ENCODE data around the gene METTL13.

Gene METTL13

DNA sequence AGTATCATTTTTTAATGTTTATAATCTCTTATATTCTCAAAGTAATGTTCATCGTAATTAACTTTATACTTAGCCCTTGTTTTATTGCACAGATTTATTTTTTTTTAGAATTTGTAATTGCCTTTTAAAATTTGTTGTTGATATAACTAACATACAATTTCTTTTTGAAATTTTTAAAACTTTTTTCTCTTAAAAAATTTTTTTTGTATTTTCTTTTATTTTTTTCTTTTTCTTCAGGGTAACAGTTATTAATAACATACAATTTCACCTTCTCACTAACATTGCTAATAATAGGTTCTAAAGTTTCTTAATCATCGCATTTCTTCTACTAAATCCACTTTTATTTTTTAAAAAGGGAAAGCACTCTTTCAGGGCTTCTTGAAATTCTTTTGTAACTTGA lies 28.3 kb upstream of the METTL13 start:
- in situ Hi-C loops (cut with MboI; ENCODE audit: low sequenced_read_pairs) = no loop called here
- Histone ChIP-seq H3K27me3 (ENCODE audit: low read depth) (no peaks in the 10 kb centered on the region), H3K4me3 (no peak overlapping the region), H3K9me3 (no peaks in the 10 kb centered on the region), H3K4me1 (peaks cover 16% of the 10 kb centered on the region), H3K36me3 (replicated peaks) (no peaks in the 10 kb centered on the region)
- no peak for DNase-seq (ENCODE audit: low spot score in 2 of 2)

DNA sequence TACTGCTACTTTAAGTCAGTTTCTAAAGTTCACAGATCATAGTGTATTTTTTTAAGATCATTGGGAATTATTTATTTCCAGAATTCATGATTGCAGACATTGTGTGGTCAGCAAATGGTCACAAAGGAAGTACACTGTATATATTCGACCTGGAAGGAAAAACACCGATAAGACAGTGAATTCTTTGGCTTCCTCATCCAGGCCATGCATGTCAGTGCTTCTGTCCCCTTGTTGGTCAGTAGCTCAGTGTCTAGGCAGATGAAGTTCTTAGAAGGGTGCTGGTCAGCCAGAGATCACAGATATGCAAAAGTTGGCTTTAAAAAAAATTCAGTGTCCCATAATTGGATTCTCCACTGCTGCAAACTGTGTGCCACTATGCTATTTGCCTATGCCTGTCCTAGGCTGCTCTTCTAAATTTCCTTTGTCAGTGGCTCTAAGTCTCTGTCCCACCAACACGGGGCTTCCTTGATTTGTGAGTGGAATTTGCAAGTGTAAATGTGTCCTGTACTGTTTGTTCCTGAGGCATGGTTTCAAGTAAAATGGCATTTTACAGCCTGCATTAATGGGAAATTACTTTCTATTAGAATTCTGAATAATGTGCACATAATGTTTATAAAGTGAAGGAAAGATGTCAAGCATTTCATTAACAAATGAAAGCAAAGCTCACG lies 27.6 kb upstream of the METTL13 start:
- DNase-seq (ENCODE audit: low spot score in 2 of 2) = peak; percentile 55 to 85
- Histone ChIP-seq H3K4me1 (peaks cover 16% of the 10 kb centered on the region), H3K9me3 (no peaks in the 10 kb centered on the region), H3K27me3 (ENCODE audit: low read depth) (no peaks in the 10 kb centered on the region), H3K4me3 (no peak overlapping the region), H3K36me3 (replicated peaks) (no peaks in the 10 kb centered on the region)
- in situ Hi-C loops (cut with MboI; ENCODE audit: low sequenced_read_pairs) = no loop called here

DNA sequence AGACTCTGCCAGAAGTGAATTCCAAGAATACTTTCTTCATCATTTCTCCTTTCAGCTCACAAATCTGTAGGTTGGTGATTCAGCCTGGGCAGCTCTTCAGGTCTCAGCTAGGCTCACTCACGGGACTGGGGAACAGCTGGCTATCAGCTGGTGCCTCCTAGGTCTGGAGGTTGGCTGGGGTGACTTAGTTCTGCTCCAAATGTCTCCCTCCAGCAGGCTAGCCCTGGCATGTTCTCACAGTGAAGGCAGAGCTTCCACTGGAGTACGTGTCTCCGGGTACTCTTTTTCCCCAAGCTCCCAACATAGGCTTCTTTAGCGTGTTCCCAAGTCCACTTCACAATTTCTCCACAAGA lies 27.1 kb upstream of the METTL13 start:
- in situ Hi-C loops (cut with MboI; ENCODE audit: low sequenced_read_pairs) = no loop called here
- no peaks in the 10 kb centered on the region for H3K27me3 ChIP-seq (ENCODE audit: low read depth)
- H3K4me3 ChIP-seq = no peak overlapping the region
- no peaks in the 10 kb centered on the region for H3K9me3 ChIP-seq
- peaks cover 16% of the 10 kb centered on the region for H3K4me1 ChIP-seq
- H3K36me3 ChIP-seq (replicated peaks) = no peaks in the 10 kb centered on the region
- peak in 1 of 2 experiments; percentile 74 for DNase-seq (ENCODE audit: low spot score in 2 of 2)

DNA sequence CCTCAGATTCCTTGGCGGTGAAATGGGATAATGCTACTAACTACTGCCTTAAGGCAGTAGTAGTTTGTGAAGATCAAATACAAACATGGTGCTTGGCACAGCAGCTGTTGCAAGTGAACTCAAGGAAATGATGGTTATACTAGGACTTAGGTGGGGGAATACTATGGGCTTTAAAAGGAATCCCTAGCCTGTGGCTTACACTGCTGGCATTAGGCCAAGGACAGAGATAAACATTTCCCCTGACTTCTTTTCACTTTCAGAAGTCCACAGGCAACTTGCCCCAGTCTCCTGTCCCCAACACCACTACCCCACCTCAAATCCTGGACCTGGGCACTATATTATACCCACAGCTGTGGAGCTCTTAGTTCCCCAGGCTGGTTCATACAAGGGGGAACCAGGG lies 26.5 kb upstream of the METTL13 start:
- Histone ChIP-seq H3K36me3 (replicated peaks) (no peaks in the 10 kb centered on the region), H3K4me1 (peaks cover 16% of the 10 kb centered on the region), H3K4me3 (no peak overlapping the region), H3K9me3 (no peaks in the 10 kb centered on the region), H3K27me3 (ENCODE audit: low read depth) (no peaks in the 10 kb centered on the region)
- in situ Hi-C loops (cut with MboI; ENCODE audit: low sequenced_read_pairs) = no loop called here
- no peak for DNase-seq (ENCODE audit: low spot score in 2 of 2)

DNA sequence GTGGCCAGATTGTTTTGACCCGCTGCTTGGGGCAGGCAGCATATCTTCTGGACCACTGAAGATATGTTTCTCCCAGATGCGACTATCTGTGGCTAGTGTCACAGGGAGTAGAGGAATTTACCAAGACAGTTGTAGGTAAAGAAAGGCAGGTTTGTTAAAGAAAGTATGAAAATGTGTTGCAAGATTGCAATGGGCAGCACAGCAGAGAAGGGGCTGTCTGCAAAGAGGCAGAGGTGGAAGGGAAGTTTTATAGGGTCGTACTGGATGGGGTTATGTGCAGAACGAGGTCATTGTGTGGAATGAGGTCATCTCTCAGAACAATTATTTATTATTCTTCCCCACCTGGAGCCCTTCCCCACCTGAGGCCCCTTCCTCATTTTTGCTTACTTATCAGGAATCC lies 24.6 kb upstream of the METTL13 start:
- no peak for DNase-seq (ENCODE audit: low spot score in 2 of 2)
- H3K36me3 ChIP-seq (replicated peaks) = no peaks in the 10 kb centered on the region
- no peaks in the 10 kb centered on the region for H3K27me3 ChIP-seq (ENCODE audit: low read depth)
- in situ Hi-C loops (cut with MboI; ENCODE audit: low sequenced_read_pairs) = no loop called here
- peaks cover 19% of the 10 kb centered on the region for H3K4me1 ChIP-seq
- H3K9me3 ChIP-seq = no peaks in the 10 kb centered on the region
- no peak overlapping the region for H3K4me3 ChIP-seq

DNA sequence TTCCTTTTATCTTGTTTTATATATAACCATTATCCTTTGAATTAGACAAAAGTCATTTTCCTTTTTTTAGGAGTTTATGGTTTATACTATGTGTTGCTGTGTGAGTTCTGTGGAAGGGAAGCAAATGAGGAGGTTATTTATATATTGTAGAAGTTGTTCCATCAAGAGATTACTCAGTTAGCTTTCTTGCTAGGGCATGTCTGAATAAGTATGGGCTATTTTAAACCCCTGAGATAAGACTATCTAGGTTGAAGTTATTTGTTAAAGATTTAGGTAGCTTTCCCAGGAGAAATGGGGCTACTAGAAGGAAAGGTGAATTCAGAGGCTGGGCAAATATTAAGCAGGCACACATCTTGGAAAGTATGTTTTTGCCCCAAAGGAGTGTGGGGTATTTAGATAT lies 23.4 kb upstream of the METTL13 start:
- DNase-seq (ENCODE audit: low spot score in 2 of 2) = no peak
- no peaks in the 10 kb centered on the region for H3K36me3 ChIP-seq (replicated peaks)
- in situ Hi-C loops (cut with MboI; ENCODE audit: low sequenced_read_pairs) = no loop called here
- no peak overlapping the region for H3K4me3 ChIP-seq
- H3K9me3 ChIP-seq = no peaks in the 10 kb centered on the region
- H3K4me1 ChIP-seq = peaks cover 19% of the 10 kb centered on the region
- no peaks in the 10 kb centered on the region for H3K27me3 ChIP-seq (ENCODE audit: low read depth)

DNA sequence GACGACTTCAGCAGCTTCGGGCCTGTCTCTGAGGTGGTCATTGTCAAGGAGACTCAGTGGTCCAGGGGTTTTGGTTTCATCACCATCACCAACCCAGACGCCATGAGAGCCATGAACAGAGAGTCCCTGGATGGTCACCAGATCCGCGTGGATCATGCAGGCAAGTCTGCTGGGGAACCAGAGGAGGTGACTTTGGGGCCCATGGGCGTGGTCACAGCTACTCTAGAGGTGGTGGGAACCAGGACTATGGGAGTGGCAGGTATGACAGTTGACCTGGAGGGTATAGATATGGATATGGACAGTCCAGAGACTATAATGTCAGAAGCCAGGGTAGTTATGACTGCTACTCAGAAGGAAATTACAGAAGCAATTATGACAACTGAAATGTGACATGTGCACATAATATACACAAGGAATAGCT lies 19.3 kb upstream of the METTL13 start:
- DNase-seq (ENCODE audit: low spot score in 2 of 2) = no peak
- no peak overlapping the region for H3K4me3 ChIP-seq
- H3K4me1 ChIP-seq = peaks cover 2% of the 10 kb centered on the region
- no peaks in the 10 kb centered on the region for H3K27me3 ChIP-seq (ENCODE audit: low read depth)
- H3K9me3 ChIP-seq = 0 out of 2 replicates have a peak, but pooled peaks cover 3% of the 10 kb centered on the region
- in situ Hi-C loops (cut with MboI; ENCODE audit: low sequenced_read_pairs) = no loop called here
- no peaks in the 10 kb centered on the region; the same call in 1 of the 2 replicates for H3K36me3 ChIP-seq (replicated peaks)

DNA sequence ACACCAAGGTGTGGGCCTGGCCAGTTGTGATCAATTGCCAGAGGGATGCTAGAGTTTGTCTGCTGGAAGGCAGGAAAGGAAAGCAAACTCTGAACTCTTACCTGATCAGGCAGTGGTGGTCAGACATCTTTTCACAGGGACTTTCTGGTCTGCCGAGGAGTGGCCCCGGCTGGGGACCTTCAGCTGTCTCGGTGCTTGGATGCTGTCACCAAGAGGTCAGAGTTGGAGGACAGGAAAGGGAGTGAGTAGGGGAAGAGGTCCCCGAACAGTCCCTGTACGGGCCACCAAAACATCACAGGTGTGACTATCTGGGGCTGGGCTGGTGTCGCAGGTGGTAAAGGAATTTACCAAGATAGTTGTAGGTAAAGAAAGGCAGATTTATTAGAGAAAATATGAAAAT lies 17.7 kb upstream of the METTL13 start:
- H3K27me3 ChIP-seq (ENCODE audit: low read depth) = no peaks in the 10 kb centered on the region
- peaks cover 2% of the 10 kb centered on the region for H3K4me1 ChIP-seq
- in situ Hi-C loops (cut with MboI; ENCODE audit: low sequenced_read_pairs) = no loop called here
- H3K9me3 ChIP-seq = 0 out of 2 replicates have a peak, but pooled peaks cover 3% of the 10 kb centered on the region
- no peaks in the 10 kb centered on the region; the same call in 1 of the 2 replicates for H3K36me3 ChIP-seq (replicated peaks)
- no peak for DNase-seq (ENCODE audit: low spot score in 2 of 2)
- H3K4me3 ChIP-seq = no peak overlapping the region

DNA sequence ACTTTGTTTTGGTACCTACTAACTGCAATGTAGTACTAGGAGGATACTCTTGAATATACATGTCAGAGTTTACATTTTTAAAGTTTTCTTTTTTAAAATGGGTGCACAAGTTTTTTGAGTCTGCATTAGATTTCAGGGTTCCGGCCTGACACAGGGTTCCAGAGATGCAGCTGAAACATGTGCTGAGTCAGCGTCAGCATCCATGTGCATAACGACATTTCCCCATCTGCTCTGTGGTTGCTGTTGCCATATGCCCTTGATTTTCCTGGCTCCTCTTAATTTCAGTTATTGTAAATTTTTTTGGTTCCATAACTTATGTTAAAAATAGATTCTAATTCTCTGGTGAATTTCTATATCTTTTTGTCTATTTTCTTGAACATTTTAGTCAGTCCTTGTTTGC lies 12.3 kb upstream of the METTL13 start:
- Histone ChIP-seq H3K4me1 (no peaks in the 10 kb centered on the region; the same call in 1 of the 2 replicates), H3K27me3 (ENCODE audit: low read depth) (no peaks in the 10 kb centered on the region), H3K9me3 (0 out of 2 replicates have a peak, but pooled peaks cover 3% of the 10 kb centered on the region), H3K36me3 (replicated peaks) (no peaks in the 10 kb centered on the region; the same call in 1 of the 2 replicates), H3K4me3 (no peak overlapping the region)
- no peak for DNase-seq (ENCODE audit: low spot score in 2 of 2)
- in situ Hi-C loops (cut with MboI; ENCODE audit: low sequenced_read_pairs) = no loop called here

DNA sequence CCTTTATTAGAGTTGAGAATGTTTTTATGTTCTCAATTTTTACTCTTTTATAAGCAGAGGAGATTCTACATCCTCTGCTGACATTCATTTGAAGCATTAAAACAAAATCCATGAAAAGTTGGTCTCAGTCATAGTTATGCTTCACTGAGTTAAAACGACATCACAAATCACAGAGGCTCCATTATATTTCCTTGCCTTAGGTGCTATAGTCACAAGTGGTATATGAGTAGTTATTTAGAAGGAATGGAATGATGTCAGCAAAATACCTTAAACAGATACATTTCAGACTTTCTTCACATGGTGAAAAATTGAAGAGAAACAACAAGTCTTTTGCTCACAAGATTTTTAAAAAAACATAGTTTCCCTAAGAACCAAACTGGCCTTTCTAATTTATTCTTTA lies 11.7 kb upstream of the METTL13 start:
- Histone ChIP-seq H3K4me3 (no peak overlapping the region), H3K4me1 (no peaks in the 10 kb centered on the region; the same call in 1 of the 2 replicates)

DNA sequence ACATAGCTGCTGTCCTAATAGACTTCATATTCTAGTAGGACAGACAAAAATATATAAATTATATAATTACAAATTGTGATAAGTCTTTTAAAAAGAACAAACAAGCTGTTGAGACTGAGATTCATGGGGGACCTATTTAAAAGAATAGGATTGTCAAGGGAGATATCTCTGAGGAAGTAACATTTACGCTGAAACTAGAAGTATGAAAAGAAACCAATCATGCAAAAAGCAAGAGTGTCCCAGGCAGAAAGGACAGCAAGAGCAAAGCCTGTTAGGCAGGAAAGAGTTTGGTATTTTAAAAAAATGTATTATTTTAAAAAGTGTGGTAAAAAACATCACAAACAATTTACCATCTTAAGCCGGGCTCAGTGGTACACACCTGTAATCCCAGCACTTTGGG lies 9.1 kb upstream of the METTL13 start:
- no peak for DNase-seq (ENCODE audit: low spot score in 2 of 2)
- Histone ChIP-seq H3K27me3 (ENCODE audit: low read depth) (no peaks in the 10 kb centered on the region), H3K9me3 (no peaks in the 10 kb centered on the region), H3K4me1 (no peaks in the 10 kb centered on the region; the same call in 1 of the 2 replicates), H3K4me3 (no peak overlapping the region), H3K36me3 (replicated peaks) (no peaks in the 10 kb centered on the region)
- in situ Hi-C loops (cut with MboI; ENCODE audit: low sequenced_read_pairs) = no loop called here

More for the DNA sequence above, 11.7 kb upstream of the METTL13 start:
- Histone ChIP-seq H3K27me3 (ENCODE audit: low read depth) (no peaks in the 10 kb centered on the region), H3K9me3 (0 out of 2 replicates have a peak, but pooled peaks cover under 1% of the 10 kb centered on the region), H3K36me3 (replicated peaks) (no peaks in the 10 kb centered on the region; the same call in 1 of the 2 replicates)
- no peak for DNase-seq (ENCODE audit: low spot score in 2 of 2)
- in situ Hi-C loops (cut with MboI; ENCODE audit: low sequenced_read_pairs) = no loop called here

DNA sequence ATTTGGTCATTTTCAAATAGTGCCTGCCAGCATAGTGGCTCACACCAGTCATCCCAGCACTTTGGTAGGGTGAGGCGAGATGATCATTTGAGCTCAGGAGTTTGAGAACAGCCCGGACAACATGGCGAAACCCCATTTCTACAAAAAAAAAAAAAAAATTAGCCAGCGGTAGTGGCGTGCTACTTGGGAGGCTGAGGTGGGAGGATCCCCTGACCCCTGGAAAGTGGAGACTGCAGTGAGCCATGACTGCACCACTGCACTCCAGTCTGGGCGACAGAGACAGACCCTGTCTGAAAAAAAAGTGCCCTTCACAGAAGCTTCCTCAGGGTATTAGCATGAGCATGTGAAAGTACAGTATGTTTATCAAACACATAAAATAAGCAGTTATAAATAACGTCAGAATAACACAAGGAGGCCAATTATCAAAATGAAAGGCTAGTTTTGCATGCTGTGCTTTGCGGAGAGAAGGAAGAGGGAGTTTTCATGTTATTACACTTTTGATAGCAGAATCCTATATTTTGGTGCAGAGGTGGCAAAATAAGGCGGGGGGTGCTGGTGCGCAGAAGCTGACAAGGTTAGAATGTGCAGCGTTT lies 781 bp upstream of the METTL13 start:
- no peaks in the 10 kb centered on the region for H3K27me3 ChIP-seq (ENCODE audit: low read depth)
- DNase-seq (ENCODE audit: low spot score in 2 of 2) = peak in 1 of 2 experiments; percentile 14
- peaks cover 25% of the 10 kb centered on the region for H3K36me3 ChIP-seq (replicated peaks)
- peak overlapping the region; percentile 27 for H3K4me3 ChIP-seq
- in situ Hi-C loops (cut with MboI; ENCODE audit: low sequenced_read_pairs) = no loop called here
- no peaks in the 10 kb centered on the region for H3K9me3 ChIP-seq
- peaks cover 11% of the 10 kb centered on the region for H3K4me1 ChIP-seq

DNA sequence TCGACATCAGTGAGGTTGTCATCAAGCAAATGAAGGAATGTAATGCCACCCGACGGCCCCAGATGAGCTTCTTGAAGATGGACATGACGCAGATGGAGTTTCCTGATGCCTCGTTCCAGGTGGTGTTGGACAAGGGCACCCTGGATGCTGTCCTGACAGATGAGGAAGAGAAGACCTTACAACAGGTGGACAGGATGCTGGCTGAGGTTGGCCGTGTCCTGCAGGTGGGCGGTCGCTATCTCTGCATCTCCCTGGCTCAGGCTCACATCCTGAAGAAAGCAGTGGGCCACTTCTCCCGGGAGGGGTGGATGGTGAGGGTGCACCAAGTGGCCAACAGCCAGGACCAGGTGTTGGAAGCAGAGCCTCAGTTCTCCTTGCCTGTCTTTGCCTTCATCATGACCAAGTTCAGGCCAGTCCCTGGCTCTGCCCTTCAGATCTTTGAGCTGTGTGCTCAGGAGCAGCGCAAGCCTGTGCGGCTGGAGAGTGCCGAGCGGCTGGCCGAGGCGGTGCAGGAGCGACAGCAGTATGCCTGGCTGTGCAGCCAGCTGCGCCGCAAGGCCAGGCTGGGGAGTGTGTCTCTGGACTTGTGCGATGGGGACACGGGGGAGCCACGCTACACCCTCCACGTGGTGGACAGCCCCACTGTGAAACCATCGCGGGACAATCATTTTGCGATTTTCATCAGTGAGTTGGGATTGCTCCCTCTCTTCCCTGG lies 2.5 kb downstream of the METTL13 start:
- H3K4me3 ChIP-seq = no peak overlapping the region
- H3K4me1 ChIP-seq = peaks cover 11% of the 10 kb centered on the region
- in situ Hi-C loops (cut with MboI; ENCODE audit: low sequenced_read_pairs) = no loop called here
- DNase-seq (ENCODE audit: low spot score in 2 of 2) = no peak
- H3K9me3 ChIP-seq = no peaks in the 10 kb centered on the region
- no peaks in the 10 kb centered on the region for H3K27me3 ChIP-seq (ENCODE audit: low read depth)
- H3K36me3 ChIP-seq (replicated peaks) = peaks cover 58% of the 10 kb centered on the region

DNA sequence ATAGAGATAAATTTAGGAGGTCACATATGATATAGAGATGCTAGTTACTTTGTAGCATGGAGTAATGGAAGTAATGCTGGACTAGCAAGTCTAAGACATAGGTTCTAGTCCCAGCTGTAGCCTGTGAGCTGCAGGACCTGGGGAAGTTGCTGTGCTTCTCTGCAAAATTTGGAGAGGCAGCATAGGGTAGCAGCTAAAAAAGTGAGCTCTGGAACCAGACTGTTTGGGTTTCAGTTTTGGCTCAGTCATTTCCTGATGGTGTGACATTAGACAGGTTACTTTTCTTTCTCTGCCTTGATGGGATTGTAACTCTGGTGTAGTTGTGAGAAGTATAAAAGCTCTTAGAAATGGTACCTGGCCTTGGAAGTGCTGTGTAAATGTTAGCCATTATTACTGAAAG lies 3.3 kb downstream of the METTL13 start:
- Histone ChIP-seq H3K36me3 (replicated peaks) (peaks cover 64% of the 10 kb centered on the region), H3K4me1 (peaks cover 11% of the 10 kb centered on the region), H3K4me3 (no peak overlapping the region), H3K27me3 (ENCODE audit: low read depth) (no peaks in the 10 kb centered on the region), H3K9me3 (no peaks in the 10 kb centered on the region)
- no peak for DNase-seq (ENCODE audit: low spot score in 2 of 2)
- in situ Hi-C loops (cut with MboI; ENCODE audit: low sequenced_read_pairs) = no loop called here
